GM23338 (cell line): ENCODE data around the gene JAG2. TPM values are rescaled to one million over a fixed set of nuclear protein-coding genes. Genes with fewer than 3 reads are reported as not detected.

ENCODE experiments used
- ATAC-seq: fragments of 200-7000 bp; cut with Tn5 transposase; 3 replicates; pipeline ENCODE4 v1.9.1; 2020
- DNase-seq: peaks from one replicate; pipeline ENCODE4 v3.0.0-alpha.2; 2015; ENCODE audit warnings: low spot score
- H2AFZ ChIP-seq: fragments of 200-600 bp; sonication (generic); 2 replicates; pipeline ENCODE4 v1.8.0; 2016; ENCODE audit warnings: antibody characterized with exemption, mild to moderate bottlenecking, moderate library complexity
- H3F3A ChIP-seq: fragments of 200-600 bp; sonication (generic); replicated peaks from 2 replicates; pipeline ENCODE4 v1.8.0; 2017; ENCODE audit warnings: antibody characterized with exemption, mixed run types, low read depth
- H3K27ac ChIP-seq: fragments of 200-600 bp; sonication (generic); 2 replicates; pipeline ENCODE4 v1.6.1; 2016; ENCODE audit warnings: low read depth
- H3K27me3 ChIP-seq: fragments of 200-600 bp; sonication (generic); 2 replicates; pipeline ENCODE4 v1.8.0; 2016; ENCODE audit warnings: mild to moderate bottlenecking, mixed run types, moderate library complexity; ENCODE audit not compliant: insufficient read depth
- H3K36me3 ChIP-seq: fragments of 200-600 bp; sonication (generic); 2 replicates; pipeline ENCODE4 v1.8.0; 2016; ENCODE audit warnings: mild to moderate bottlenecking; ENCODE audit not compliant: insufficient read depth
- H3K4me1 ChIP-seq: fragments of 200-600 bp; sonication (generic); 2 replicates; pipeline ENCODE4 v1.8.0; 2016; ENCODE audit warnings: mild to moderate bottlenecking, moderate library complexity; ENCODE audit not compliant: insufficient read depth
- H3K4me2 ChIP-seq: fragments of 200-600 bp; sonication (generic); 2 replicates; pipeline ENCODE4 v1.7.1; 2017; ENCODE audit warnings: mixed run types
- H3K4me3 ChIP-seq: fragments of 200-600 bp; sonication (generic); 2 replicates; pipeline ENCODE4 v1.6.1; 2016; ENCODE audit warnings: mixed run types
- H3K79me2 ChIP-seq: fragments of 200-600 bp; sonication (generic); replicated peaks from 2 replicates; pipeline ENCODE4 v1.8.0; 2017; ENCODE audit warnings: mild to moderate bottlenecking; ENCODE audit not compliant: insufficient read depth
- H3K9me2 ChIP-seq: fragments of 200-600 bp; sonication (generic); 2 replicates; pipeline ENCODE4 v1.8.0; 2017; ENCODE audit not compliant: insufficient read depth
- H4K20me1 ChIP-seq: fragments of 200-600 bp; sonication (generic); replicated peaks from 2 replicates; pipeline ENCODE4 v1.8.0; 2017; ENCODE audit warnings: mild to moderate bottlenecking; ENCODE audit not compliant: insufficient read depth
- H3K27ac Mint-ChIP-seq: 2 replicates; pipeline ENCODE4 v1.8.0; 2020; ENCODE audit warnings: inconsistent platforms, mild to moderate bottlenecking, moderate library complexity, mixed read lengths
- H3K27me3 Mint-ChIP-seq: 3 replicates; pipeline ENCODE4 v1.8.0; 2022; ENCODE audit warnings: low read depth, mild to moderate bottlenecking, moderate library complexity, mixed read lengths, inconsistent platforms; ENCODE audit not compliant: insufficient read depth, poor library complexity
- H3K36me3 Mint-ChIP-seq: 3 replicates; pipeline ENCODE4 v1.8.0; 2021; ENCODE audit warnings: low read depth, mild to moderate bottlenecking, inconsistent platforms, moderate library complexity, mixed read lengths
- H3K4me1 Mint-ChIP-seq: 3 replicates; pipeline ENCODE4 v1.8.0; 2020; ENCODE audit warnings: mild to moderate bottlenecking, inconsistent platforms, mixed read lengths
- H3K4me3 Mint-ChIP-seq: 3 replicates; pipeline ENCODE4 v1.8.0; 2021; ENCODE audit warnings: moderate library complexity, mild to moderate bottlenecking, inconsistent platforms, mixed read lengths
- H3K9me3 Mint-ChIP-seq: 3 replicates; pipeline ENCODE4 v1.8.0; 2020; ENCODE audit warnings: moderate library complexity, mild to moderate bottlenecking, inconsistent platforms, mixed read lengths
- CTCF ChIP-seq, 2 experiments: fragments of 200-600 bp in 1 of 2; sonication (generic) in 1 of 2; conservative IDR thresholded peaks; 2 replicates each; pipeline versions ENCODE4 v1.5.1 to v1.6.1; 2016 to 2017; ENCODE audit warnings: antibody characterized with exemption in 2 of 2, low read depth in 2 of 2, mild to moderate bottlenecking in 2 of 2, moderate library complexity in 1 of 2
- EZH2 ChIP-seq: fragments of 200-600 bp; sonication (generic); IDR thresholded peaks from one replicate; pipeline ENCODE4 v1.8.0; 2017; ENCODE audit warnings: antibody characterized with exemption, mild to moderate bottlenecking, low read depth; ENCODE audit not compliant: unreplicated experiment
- EZH2phosphoT487 ChIP-seq: fragments of 200-600 bp; sonication (generic); IDR thresholded peaks from one replicate; pipeline ENCODE4 v1.8.1; 2018; ENCODE audit warnings: antibody characterized with exemption; ENCODE audit not compliant: unreplicated experiment
- POLR2AphosphoS5 ChIP-seq: IDR thresholded peaks from 2 replicates; pipeline ENCODE4 v1.6.1; 2016; ENCODE audit warnings: antibody characterized with exemption, low read depth
- ZNF331 ChIP-seq: fragments of 250-450 bp; sonication (Bioruptor Pico); IDR thresholded peaks from 2 replicates; pipeline ENCODE4 v1.5.0; 2020; ENCODE audit warnings: low read depth, mild to moderate bottlenecking, moderate library complexity
- ZNF462 ChIP-seq: fragments of 250-450 bp; sonication (Bioruptor Pico); IDR thresholded peaks from 2 replicates; pipeline ENCODE4 v1.5.0; 2020; ENCODE audit warnings: mild to moderate bottlenecking, moderate library complexity
- polyA plus RNA-seq: library from polyadenylated mRNA; unstranded; fragments of >200 nt; fragmentation: Nextera tagmentation; extraction: Ambion mirVana; gene quantifications from 2 replicates; pipeline ENCODE4 v1.2.1, GENCODE V29; 2016
- total RNA-seq: library from RNA; depleted of rRNA; stranded (reverse); fragments of >200 nt; shearing (Covaris generic); gene quantifications from 2 replicates; pipeline ENCODE4 v1.2.3, GENCODE V29; 2014

JAG2 gene
- total and polyA plus RNA-seq, 2 experiments from 2014 or later, result 1.9 to 10.3 TPM

- H3K27ac Mint-ChIP-seq, result no peak overlapping the region
- no peaks in the 10 kb centered on the region for H4K20me1 ChIP-seq
- no peak for TF ChIP-seq EZH2phosphoT487
- TF ChIP-seq ZNF331, result no peak
- no peak for TF ChIP-seq POLR2AphosphoS5
- TF ChIP-seq EZH2, result no peak
- peak in 1 of 2 experiments; percentile 41; a peak in 2 of 4 replicates for TF ChIP-seq CTCF (conservative IDR thresholded peaks at IDR 0.05; ENCODE audit: low read depth in 2 of 2)
- TF ChIP-seq ZNF462 (CRISPR knock-in tag), result no peak
- H3K27me3 Mint-ChIP-seq, result peaks cover 8% of the 10 kb centered on the region
- H3K9me3 Mint-ChIP-seq, result no peaks in the 10 kb centered on the region
- no peaks in the 10 kb centered on the region for H3K79me2 ChIP-seq
- H3K4me3 ChIP-seq, result no peak overlapping the region
- ATAC-seq (peak; percentile 41), DNase-seq (peak; percentile 52)
- no peaks in the 10 kb centered on the region for H3K9me2 ChIP-seq
- no peaks in the 10 kb centered on the region for H3K36me3 Mint-ChIP-seq
- H3K4me3 Mint-ChIP-seq, result no peak overlapping the region
- no peaks in the 10 kb centered on the region for H3K36me3 ChIP-seq
- H3K27me3 ChIP-seq, result no peaks in the 10 kb centered on the region
- no peak overlapping the region for H2AFZ ChIP-seq
- no peaks in the 10 kb centered on the region; the same call in 1 of the 2 replicates for H3K4me1 ChIP-seq
- H3K4me2 ChIP-seq, result no peak overlapping the region
- H3K4me1 Mint-ChIP-seq, result no peaks in the 10 kb centered on the region
- H3F3A ChIP-seq, result no peaks in the 10 kb centered on the region
- no peak overlapping the region for H3K27ac ChIP-seq
Observed at GRCh38 chr14:105207460-105207901, 38.9 kb upstream of the JAG2 start.
